Measurements from ENCODE around the gene ADGRG6.

DNA sequence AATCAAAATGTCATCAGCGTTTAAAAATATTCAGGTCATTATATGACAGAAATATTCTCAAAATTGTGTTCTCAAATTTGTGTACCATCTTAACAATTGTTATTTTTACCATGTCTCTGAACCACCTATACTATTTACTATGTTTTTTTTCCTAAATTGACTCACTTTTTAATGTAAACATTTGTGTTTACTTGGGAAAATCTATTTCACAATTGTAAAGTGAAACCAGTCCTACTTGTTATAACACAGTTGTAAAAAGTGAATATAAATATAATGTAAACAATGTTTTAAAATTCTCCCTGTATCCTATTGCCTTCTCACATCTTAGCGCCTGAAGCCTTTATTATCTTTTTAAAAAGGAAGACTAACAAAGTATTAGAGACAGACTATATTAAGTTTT is 83.5 kb downstream of the ADGRG6 start:
- no peak for TF ChIP-seq POLR2AphosphoS5 (IDR thresholded peaks at IDR 0.05; ENCODE audit: insufficient read depth, low read depth, low read length)
- TF ChIP-seq POLR2A (IDR thresholded peaks at IDR 0.05; ENCODE audit: low read depth, low read length) = no peak
- TF ChIP-seq, protein P1, sequence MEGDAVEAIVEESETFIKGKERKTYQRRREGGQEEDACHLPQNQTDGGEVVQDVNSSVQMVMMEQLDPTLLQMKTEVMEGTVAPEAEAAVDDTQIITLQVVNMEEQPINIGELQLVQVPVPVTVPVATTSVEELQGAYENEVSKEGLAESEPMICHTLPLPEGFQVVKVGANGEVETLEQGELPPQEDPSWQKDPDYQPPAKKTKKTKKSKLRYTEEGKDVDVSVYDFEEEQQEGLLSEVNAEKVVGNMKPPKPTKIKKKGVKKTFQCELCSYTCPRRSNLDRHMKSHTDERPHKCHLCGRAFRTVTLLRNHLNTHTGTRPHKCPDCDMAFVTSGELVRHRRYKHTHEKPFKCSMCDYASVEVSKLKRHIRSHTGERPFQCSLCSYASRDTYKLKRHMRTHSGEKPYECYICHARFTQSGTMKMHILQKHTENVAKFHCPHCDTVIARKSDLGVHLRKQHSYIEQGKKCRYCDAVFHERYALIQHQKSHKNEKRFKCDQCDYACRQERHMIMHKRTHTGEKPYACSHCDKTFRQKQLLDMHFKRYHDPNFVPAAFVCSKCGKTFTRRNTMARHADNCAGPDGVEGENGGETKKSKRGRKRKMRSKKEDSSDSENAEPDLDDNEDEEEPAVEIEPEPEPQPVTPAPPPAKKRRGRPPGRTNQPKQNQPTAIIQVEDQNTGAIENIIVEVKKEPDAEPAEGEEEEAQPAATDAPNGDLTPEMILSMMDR (IDR thresholded peaks at IDR 0.05; ENCODE audit: extremely low read depth in 1 of 2, insufficient read depth in 1 of 2, low read depth in 1 of 2, low read length in 2 of 2) = no peak
- TF ChIP-seq EZH2 (IDR thresholded peaks at IDR 0.05; ENCODE audit: borderline replicate concordance, low read depth, low read length, severe bottlenecking) = no peak
- no peak for TF ChIP-seq GATA2 (IDR thresholded peaks at IDR 0.05; ENCODE audit: insufficient read depth, insufficient read length, low read depth, low read length)
- no peak for TF ChIP-seq JUN (IDR thresholded peaks at IDR 0.05; ENCODE audit: borderline replicate concordance, insufficient read depth, insufficient read length, low read depth)

All from endothelial cell of umbilical vein (primary cell).